ENCODE measurements around the gene PCP2. TPM values are rescaled to one million over a fixed set of nuclear protein-coding genes. Genes with fewer than 3 reads are reported as not detected.

PCP2 gene
- total RNA-seq, 1 donor from 2014 or later = 1.5 TPM

DNA sequence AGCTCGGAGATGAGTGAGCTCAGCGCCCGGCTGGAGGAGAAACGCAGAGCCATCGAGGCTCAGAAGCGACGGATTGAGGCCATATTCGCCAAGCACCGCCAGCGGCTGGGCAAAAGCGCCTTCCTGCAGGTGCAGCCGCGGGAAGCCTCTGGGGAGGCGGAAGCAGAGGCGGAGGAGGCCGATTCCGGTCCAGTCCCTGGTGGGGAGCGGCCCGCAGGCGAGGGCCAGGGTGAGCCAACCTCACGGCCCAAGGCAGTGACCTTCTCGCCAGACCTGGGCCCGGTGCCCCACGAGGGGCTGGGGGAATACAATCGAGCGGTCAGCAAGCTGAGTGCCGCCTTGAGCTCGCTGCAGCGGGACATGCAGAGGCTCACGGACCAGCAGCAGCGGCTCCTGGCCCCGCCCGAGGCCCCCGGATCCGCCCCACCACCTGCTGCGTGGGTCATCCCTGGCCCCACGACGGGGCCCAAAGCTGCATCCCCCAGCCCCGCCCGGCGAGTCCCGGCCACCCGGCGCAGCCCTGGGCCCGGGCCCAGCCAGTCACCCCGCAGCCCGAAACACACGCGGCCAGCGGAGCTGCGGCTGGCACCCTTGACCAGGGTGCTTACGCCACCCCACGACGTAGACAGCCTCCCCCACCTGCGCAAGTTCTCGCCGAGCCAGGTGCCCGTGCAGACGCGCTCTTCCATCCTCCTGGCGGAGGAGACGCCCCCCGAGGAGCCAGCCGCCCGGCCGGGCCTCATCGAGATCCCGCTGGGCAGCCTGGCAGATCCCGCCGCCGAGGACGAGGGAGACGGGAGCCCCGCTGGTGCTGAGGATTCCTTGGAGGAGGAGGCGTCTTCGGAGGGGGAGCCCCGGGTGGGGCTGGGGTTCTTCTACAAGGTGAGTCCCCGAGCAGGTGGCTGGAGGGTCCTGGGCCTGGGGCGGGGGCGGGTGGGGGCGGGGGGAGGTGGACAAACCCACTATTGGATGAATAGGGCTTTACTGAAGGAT is 20.9 kb downstream of the PCP2 start:
- no peaks in the 10 kb centered on the region for H3K4me1 Mint-ChIP-seq
- H3K9me3 Mint-ChIP-seq = no peaks in the 10 kb centered on the region
- H3K27me3 Mint-ChIP-seq (ENCODE audit: low read depth) = no peaks in the 10 kb centered on the region
- TF ChIP-seq, protein P1, sequence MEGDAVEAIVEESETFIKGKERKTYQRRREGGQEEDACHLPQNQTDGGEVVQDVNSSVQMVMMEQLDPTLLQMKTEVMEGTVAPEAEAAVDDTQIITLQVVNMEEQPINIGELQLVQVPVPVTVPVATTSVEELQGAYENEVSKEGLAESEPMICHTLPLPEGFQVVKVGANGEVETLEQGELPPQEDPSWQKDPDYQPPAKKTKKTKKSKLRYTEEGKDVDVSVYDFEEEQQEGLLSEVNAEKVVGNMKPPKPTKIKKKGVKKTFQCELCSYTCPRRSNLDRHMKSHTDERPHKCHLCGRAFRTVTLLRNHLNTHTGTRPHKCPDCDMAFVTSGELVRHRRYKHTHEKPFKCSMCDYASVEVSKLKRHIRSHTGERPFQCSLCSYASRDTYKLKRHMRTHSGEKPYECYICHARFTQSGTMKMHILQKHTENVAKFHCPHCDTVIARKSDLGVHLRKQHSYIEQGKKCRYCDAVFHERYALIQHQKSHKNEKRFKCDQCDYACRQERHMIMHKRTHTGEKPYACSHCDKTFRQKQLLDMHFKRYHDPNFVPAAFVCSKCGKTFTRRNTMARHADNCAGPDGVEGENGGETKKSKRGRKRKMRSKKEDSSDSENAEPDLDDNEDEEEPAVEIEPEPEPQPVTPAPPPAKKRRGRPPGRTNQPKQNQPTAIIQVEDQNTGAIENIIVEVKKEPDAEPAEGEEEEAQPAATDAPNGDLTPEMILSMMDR (IDR thresholded peaks at IDR 0.05; ENCODE audit: unreplicated experiment) = no peak
- no peak overlapping the region for H3K27ac Mint-ChIP-seq
- H3K4me3 Mint-ChIP-seq = no peak overlapping the region
- peaks cover 13% of the 10 kb centered on the region for H3K36me3 Mint-ChIP-seq
- DNase-seq (ENCODE audit: low spot score in 2 of 2, unreplicated experiment in 2 of 2) = no peak

DNA sequence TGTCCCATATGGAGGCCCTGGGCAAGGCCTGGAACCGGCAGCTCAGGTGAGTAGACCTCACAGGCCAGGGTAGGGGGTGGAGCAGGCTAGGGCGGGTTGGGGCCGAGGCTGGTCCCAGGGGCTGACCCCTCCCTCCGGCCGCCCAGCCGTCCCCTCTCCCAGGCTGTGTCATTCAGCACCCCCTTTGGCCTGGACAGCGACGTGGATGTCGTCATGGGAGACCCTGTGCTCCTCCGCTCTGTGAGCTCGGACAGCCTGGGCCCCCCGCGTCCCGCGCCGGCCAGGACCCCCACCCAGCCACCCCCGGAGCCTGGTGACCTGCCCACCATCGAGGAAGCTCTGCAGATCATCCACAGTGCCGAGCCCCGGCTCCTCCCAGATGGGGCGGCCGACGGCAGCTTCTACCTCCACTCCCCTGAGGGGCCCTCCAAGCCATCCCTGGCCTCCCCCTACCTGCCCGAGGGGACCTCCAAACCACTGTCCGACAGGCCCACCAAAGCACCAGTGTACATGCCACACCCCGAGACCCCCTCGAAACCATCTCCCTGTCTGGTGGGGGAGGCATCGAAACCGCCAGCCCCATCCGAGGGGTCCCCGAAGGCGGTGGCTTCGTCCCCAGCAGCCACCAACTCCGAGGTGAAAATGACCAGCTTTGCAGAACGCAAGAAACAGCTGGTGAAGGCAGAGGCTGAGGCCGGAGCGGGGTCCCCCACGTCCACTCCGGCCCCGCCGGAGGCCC is 21.8 kb downstream of the PCP2 start:
- Mint-ChIP-seq H3K4me3 (no peak overlapping the region), H3K27ac (no peak overlapping the region), H3K27me3 (ENCODE audit: low read depth) (no peaks in the 10 kb centered on the region), H3K4me1 (no peaks in the 10 kb centered on the region), H3K9me3 (no peaks in the 10 kb centered on the region), H3K36me3 (peaks cover 15% of the 10 kb centered on the region)
- TF ChIP-seq, protein P1 (IDR thresholded peaks at IDR 0.05; ENCODE audit: unreplicated experiment) = no peak
- DNase-seq (ENCODE audit: low spot score in 2 of 2, unreplicated experiment in 2 of 2) = no peak

DNA sequence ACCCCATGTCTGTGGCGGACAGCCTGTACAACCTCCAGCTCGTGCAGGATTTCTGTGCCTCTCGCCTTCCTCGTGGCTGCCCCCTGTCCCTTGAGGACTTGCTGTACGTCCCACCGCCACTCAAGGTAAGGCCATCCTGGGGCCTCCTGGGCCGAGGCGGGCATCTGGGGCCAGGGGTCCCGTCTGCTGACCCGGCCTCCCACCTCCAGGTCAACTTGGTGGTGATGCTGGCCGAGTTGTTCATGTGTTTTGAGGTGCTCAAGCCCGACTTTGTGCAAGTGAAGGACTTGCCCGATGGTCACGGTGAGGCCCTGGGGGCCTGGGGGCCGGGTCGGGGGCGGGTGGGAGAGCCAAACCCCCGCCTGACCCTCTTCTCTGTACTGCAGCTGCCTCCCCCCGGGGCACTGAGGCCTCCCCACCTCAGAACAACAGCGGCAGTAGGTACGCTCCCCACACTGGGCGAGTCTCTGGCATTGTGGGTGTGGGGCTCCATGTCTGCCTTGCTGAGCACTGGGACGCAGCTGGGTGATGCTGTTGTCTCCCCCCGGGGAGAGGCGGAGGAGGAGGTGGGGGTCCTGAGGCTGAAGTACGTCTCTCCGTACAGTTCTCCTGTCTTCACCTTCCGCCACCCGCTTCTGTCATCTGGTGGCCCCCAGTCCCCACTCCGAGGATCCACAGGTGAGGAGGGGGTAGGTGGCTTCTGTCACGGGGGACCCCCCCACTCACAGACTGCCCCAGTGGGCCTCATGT is 22.9 kb downstream of the PCP2 start:
- Mint-ChIP-seq H3K9me3 (no peaks in the 10 kb centered on the region), H3K36me3 (peaks cover 12% of the 10 kb centered on the region), H3K27ac (no peak overlapping the region), H3K27me3 (ENCODE audit: low read depth) (no peaks in the 10 kb centered on the region), H3K4me3 (no peak overlapping the region), H3K4me1 (no peaks in the 10 kb centered on the region)
- TF ChIP-seq, protein P1 (IDR thresholded peaks at IDR 0.05; ENCODE audit: unreplicated experiment) = no peak
- no peak for DNase-seq (ENCODE audit: low spot score in 2 of 2, unreplicated experiment in 2 of 2)

DNA sequence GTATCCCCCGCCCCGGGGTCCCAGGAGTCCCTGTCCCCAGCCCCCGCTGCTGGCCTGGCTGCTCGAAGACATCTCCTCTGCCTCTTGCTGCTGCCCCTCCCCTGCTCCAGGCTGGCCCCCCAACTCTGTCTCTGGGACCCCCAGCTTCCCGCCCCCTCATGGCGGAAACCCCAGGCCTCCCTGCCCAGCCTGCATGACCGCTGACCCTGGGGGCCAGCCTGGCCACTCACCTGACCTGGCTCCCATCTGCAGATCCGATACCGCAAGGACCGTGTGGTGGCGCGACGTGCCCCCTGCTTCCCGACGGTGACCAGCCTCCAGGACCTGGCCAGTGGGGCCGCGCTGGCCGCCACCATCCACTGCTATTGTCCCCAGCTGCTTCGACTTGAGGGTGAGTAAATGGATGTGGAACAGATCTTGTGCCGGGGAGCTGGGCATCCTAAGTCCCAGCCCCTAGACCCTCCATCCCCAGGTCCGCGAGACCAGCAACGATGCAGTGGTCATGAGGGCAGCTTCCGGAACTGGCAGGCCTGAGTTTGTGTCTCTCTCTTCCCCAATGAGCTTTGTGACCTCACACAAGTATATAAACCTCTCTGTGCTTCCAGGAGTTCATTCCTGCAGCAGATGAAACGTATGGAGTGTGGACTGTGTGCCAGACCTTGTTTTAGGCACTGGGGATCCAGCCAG is 25.5 kb downstream of the PCP2 start:
- Mint-ChIP-seq H3K27ac (no peak overlapping the region), H3K27me3 (ENCODE audit: low read depth) (no peaks in the 10 kb centered on the region), H3K36me3 (peaks cover 12% of the 10 kb centered on the region), H3K9me3 (no peaks in the 10 kb centered on the region), H3K4me1 (no peaks in the 10 kb centered on the region), H3K4me3 (no peak overlapping the region)
- DNase-seq (ENCODE audit: low spot score in 2 of 2, unreplicated experiment in 2 of 2) = no peak
- TF ChIP-seq, protein P1 (IDR thresholded peaks at IDR 0.05; ENCODE audit: unreplicated experiment) = no peak

Data from mesothelial cell of epicardium (in vitro differentiated cells).